ENCODE data around the gene MYLK. TPM values are rescaled to one million over a fixed set of nuclear protein-coding genes. Genes with fewer than 3 reads are reported as not detected.
A peak's percentile ranks its signal among the peaks of the same experiment; 100 is the strongest.

Gene MYLK
- polyA plus RNA-seq, 1 donor: 132 TPM

- no peak for DNase-seq
These were observed 107.9 kb downstream of the MYLK start for GRCh38 chr3:123776071-123776782.

DNA sequence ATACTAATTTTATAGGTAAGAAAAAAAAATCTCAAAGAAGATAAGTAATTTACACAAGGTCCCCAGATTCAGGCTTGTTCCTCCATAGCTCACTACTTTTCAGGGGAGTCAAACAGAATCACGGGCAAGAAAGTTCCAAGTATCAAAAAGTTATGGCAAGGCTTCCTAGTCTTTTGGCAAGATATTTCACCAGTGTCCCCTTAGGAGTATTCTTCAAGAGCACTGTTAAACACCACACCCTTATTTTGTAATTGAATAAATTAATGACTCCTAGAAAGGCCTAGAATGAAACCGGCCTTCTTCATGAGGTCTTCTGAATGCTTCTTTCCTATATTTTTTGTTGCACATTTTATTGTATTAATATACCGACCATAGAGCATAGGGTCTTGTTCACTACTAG, 109.7 kb downstream of the MYLK start:
- DNase-seq: no peak

DNA sequence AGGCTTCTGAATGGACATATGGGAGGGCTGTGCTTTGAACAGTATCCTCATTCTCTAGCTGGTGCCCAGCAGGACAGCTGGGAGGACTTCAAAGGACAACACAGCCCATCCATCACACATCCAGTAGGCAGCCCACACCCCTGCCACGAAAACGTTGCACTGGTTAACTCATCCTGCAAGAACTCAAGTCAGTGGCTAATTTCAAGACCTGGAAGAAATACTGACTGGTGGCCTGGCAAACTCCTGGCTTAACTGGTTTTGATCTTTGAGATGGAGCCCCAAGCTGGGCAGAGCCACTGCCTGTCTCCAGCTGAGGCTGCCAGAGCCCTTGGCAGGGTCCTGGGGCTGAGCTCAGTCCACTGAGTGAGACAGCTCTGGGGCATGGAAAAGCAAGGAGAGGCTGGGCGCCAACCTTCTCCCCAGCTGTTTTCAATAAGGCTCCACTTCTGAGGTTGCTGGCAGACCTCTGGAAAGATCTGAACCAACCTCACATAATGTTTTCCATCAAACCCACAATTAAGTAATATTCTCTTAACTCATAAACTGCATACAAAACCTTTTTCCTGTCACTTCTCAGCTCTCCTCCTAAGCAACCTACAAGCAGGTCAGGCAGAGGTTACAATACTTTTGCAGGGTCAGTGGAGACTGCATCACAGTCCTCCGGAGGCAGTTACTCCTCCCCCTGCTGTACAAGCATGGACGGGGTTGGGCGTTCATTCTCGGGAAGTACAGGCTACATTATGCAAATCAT, 110.3 kb downstream of the MYLK start:
- DNase-seq: no peak

- no peak for DNase-seq
These were observed 114.8 kb downstream of the MYLK start for GRCh38 chr3:123769356-123769743.

DNA sequence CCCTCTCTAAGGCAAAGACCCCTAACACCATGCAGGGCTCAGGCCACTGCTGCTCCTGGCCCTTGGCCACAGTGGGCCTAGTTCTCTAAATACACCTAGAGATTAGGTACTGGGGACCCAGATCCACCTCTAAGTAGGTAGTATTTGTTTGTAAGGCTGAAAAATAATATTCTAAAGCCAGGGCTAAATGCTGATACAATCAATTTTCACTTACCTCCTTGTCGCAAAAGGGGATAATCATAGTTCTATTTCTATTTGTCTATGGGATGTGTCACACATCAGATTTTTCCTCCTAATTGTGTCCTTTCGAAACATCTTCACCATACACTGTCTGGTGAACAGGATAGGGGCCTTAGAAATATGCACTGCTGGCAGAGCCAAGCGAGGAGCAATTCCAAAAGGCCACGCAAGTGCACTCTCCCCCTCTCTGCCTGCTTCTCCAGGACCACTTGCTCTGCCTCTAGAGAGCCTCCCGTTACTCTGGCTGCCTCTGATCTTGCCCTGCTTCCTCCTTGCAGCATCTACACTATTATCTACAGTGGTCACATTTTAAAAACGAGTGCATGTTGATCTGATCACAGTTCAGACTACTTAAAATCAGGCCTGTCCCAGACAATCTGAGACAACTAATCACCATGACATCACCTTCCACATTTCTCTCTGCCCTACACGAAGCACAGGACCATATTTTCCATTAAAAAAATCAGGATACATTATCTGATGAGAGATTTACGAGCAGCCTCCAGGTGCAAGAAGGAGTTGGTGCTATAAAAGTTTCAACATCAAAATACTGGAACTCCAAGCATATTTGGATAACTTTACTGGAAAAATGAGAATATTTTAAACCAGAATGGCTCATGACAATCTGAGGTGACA, 115.4 kb downstream of the MYLK start:
- no peak for DNase-seq

DNA sequence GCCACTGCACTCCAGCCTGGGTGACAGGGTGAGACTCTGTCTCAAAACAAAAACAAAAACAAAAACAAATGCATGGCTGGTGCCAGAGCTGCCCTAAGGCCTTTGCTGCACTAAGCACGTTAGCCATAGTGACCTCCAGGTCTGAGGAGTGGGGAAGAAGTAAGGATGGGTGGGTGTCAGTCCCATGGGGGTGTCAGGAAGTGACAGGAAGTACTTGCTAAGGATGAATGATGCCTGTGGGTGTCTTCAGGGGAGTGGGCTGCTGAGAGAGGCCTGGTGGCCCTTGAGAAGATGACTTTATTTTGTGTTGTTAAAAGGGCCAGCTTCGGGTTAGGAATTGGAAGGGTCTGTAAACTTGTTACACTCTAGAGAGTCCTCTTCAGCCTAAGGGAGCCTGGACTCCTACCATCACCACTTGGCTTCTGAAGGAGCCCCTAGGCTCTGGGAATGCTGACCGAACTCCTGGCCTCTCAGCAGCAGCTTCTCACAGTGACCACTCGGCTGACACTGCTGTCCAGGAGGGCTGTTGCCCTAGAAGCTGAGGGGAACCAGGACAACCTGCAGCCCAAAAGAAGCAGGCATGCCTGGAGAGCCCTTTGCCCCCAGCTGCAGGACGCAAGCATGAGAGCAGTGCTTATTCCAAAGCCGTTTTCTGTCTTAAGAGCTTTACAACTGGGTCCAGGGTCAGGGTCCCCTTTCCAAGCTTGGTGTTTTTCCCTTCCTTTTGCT, 116.4 kb downstream of the MYLK start:
- DNase-seq: no peak

DNA sequence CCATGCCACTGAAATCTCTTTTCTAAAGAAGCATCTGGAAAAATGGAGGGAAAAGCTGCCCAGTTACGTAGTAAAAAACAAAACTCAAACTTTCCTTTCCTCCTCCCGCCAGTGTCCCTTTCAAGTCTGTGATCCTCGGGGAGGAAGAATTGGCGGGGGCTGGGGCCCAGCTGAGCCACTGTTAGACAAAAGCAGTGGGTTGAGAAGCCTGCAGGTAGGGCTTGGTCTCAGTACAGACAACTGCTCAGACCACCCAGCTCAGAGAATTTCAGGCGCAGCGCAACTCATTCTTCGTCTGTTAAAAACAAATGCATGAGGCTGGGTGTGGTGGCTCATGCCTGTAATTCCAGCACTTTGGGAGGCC, 117.1 kb downstream of the MYLK start:
- DNase-seq: no peak

DNA sequence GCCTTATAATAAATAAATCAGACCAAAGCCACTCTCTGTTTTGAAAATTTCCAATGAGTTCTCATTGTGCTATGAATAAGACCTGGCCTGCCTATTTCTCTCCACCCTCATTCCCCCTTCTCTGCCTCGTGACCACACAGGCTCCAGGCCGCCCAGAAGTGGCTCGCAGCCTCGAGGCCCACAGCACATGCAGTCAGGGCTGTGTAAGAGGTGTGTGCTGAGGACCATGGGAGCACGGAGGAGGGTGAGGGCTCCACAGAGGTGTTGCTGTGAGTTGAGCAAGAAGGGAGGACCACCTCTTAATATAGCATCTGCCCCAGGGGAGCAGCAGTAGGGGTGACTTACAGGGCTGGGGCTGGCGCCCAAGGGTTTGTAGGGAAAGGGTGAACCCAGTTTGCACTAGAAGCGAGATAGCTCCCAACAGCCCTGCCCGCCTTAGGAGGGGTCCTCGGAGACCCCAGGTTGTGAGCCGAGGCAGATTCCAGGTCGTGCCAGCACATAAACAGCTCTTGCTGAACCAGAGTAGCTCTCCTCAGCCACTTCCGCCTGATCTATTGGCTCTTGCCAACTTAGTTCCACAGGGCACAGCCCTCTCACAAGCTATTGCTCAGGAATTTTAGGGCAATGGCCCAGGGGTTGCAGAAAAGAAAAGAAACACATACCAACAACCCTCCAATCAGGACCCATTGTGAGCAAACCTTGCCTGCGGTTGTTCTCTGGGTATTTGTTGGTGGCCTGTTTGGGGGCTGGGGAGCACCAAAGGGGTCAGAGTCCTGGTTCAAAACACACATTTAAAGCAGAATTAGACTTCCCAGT, 117.7 kb downstream of the MYLK start:
- no peak for DNase-seq

- DNase-seq: no peak
These were observed 118.5 kb downstream of the MYLK start for GRCh38 chr3:123765475-123766128.

DNA sequence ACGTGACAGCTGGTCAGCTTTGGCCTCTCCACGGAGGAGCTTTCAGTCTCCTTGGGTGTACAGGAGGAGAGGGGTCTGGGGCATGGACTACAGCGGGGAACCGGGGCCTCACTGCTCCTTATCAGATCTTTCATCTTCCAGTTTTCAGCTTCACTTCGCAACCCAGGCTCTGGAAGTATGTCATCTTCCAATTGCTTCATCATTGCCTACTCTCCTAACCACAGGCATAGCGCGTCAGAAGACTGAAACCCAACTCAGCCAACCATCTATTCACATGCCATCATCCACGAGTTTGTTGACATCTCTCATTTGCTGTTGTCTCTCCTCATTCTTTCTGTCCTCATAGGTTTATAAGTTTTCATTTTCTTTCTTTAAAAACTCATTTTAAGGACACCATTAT, 119.5 kb downstream of the MYLK start:
- DNase-seq: no peak

GRCh38 chr3:123762805-123763204, 121.3 kb downstream of the MYLK start:
- DNase-seq: no peak

- no peak for DNase-seq
These were observed 123.3 kb downstream of the MYLK start for GRCh38 chr3:123760817-123761216.

- DNase-seq: no peak
These were observed 124.3 kb downstream of the MYLK start for GRCh38 chr3:123759871-123760270.

DNA sequence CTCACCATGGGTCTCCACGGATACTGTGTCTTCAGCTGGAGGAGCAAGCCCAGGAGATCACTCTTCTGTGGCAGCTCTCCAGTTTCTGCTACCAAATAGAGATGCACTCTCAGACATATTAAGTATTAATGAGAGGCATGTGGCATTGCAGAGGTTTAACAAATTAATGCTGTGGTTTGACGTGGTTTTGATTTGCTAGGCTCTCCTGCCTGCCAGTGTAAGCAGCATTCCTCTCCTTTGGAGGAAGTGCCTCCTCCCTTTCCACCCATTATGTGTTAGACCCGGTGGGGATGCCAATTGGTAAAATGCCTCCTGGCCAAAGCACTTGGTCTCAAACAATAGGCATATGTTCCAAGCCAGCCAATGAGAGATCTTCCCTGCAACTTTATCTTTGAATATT, 124.8 kb downstream of the MYLK start:
- DNase-seq: no peak

DNA sequence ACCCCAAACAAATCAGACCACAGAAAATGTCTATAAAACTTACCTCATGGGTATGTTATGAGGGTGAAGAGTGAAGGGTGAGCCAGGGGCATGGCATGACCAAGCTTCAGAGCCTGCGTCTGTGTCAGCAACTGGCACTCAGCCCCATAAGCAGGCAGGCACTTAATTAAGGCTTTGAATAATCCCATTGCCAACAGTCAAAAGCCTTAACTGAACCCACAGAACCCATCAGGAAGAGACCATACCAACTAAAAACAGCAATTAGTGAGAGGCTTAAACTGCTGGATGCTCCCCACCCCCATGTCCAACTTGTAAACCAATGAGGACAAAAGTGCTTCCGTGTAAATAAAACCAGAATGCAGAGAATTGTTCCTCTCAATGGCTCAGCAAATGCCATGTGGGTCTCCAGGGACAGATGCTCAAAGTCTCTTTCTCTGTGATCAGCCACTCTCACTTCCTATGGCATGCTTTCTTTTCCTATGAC, 126.0 kb downstream of the MYLK start:
- DNase-seq: no peak

- no peak for DNase-seq
These were observed 126.7 kb downstream of the MYLK start for GRCh38 chr3:123757281-123757940.

DNA sequence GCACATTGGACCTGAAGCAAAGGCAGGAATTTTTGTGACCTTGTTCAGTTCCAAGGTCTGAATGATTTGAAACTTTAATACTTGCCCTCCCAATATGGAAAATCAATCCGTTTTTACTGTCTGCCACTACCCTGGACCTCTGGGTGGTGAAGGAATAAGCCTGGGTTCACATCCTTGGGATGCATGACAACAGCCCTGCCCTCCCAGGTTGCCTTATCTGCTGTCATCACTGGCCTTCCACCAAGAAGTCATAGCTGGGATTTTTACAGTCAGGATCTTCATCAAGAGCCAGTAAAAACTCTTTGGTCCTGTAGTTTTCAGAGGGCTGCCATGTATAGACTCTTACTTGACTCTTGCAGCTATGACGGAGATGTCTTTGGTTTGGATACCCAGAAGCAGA, 128.6 kb downstream of the MYLK start:
- DNase-seq: no peak

GRCh38 chr3:123755085-123755484, 129.0 kb downstream of the MYLK start:
- peak; percentile 73 for DNase-seq

DNA sequence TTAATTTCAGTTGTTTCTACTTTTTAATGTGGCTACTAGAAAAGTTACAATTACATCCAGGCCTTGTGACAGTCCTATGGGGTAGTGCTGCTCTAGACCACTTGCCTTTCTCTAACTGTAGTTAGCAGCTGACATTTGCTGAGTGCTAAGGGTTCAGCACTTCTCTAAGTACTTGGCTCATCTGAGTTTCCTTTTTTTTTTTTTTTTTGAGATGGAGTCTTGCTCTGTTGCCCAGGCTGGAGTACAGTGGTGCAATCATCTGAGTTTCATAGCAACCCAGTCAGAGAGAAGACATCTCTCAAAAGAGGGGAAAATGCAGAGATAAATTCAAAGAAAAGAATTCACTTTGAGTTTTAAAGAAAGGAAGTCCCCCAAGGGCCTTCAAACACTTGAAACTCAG, 130.8 kb downstream of the MYLK start:
- no peak for DNase-seq

- DNase-seq: no peak
These were observed 131.9 kb downstream of the MYLK start for GRCh38 chr3:123752228-123752627.

All from left kidney (tissue), 2 donors.